HL-60 (cell line): ENCODE data around the gene SGPP2.

Experiments
- DNase-seq, 2 experiments: peaks; one replicate each; pipeline ENCODE4 v3.0.0-alpha.2; 2010 to 2020; ENCODE audit warnings: low read depth in 1 of 2, low spot score in 1 of 2
- H3K27ac ChIP-seq: fragments of 250-450 bp; sonication (Bioruptor Pico); replicated peaks from 2 replicates; pipeline ENCODE4 v1.5.1; 2020; ENCODE audit warnings: mild to moderate bottlenecking, moderate library complexity
- H3K27me3 ChIP-seq: fragments of 250-450 bp; sonication (Bioruptor Pico); 2 replicates; pipeline ENCODE4 v1.5.1; 2021; ENCODE audit warnings: mild to moderate bottlenecking, moderate library complexity; ENCODE audit not compliant: insufficient read depth, poor library complexity, severe bottlenecking
- H3K4me3 ChIP-seq: replicated peaks from 2 replicates; pipeline ENCODE4 v1.5.1; 2011; ENCODE audit warnings: mild to moderate bottlenecking, control low read depth, low read length; ENCODE audit not compliant: insufficient read depth
- GABPA ChIP-seq: IDR thresholded peaks from 2 replicates; pipeline ENCODE4 v1.6.1; 2012; ENCODE audit warnings: low read depth
- POLR2AphosphoS5 ChIP-seq: IDR thresholded peaks from 2 replicates; pipeline ENCODE4 v1.6.1; 2012; ENCODE audit warnings: low read depth
- SPI1 ChIP-seq: IDR thresholded peaks from 2 replicates; pipeline ENCODE4 v1.6.1; 2012; ENCODE audit warnings: low read depth, mild to moderate bottlenecking, borderline replicate concordance
- TF ChIP-seq, protein P1 (sequence below): IDR thresholded peaks from one replicate; pipeline ENCODE4 v1.5.1; 2011; ENCODE audit warnings: low read length, control low read depth, inconsistent platforms; ENCODE audit not compliant: insufficient read depth
- TF ChIP-seq, protein P2 (sequence below): IDR thresholded peaks from 2 replicates; pipeline ENCODE4 v1.6.1; 2012; ENCODE audit warnings: low read depth; ENCODE audit not compliant: insufficient replicate concordance

The SGPP2 gene

DNA sequence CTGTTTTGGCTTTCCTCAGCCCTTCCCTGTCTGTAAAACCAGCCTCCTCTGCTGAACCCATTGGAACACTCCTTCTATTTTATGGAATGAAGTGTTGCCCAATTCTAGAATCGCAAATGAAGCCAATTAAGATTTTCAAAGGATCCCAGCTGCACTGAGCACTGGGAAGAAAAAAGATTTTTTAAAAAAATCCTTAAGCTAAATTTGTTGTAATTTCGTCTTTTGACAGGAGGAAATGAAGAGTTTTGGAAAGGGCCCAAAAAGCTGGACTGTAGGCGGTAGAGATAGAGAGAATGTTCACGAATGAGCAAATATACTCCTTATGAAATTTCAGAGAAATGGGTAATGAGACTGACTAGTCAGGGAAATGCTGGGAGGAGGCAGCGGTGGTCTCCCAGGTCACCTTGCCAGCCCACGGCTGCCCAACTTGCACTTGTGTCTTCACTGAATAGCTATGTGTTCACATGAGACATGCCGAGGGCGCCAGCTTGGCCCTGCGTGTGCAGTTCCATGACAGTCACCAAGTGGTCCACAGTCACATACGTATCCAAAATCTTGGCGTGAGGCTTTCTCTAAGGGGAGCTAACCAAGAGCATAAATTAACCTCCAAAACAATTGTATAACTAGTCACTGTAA is 69.9 kb downstream of the SGPP2 start:
- DNase-seq: no peak
- TF ChIP-seq SPI1 (no peak), GABPA (no peak), POLR2AphosphoS5 (no peak)
- TF ChIP-seq, protein P1, sequence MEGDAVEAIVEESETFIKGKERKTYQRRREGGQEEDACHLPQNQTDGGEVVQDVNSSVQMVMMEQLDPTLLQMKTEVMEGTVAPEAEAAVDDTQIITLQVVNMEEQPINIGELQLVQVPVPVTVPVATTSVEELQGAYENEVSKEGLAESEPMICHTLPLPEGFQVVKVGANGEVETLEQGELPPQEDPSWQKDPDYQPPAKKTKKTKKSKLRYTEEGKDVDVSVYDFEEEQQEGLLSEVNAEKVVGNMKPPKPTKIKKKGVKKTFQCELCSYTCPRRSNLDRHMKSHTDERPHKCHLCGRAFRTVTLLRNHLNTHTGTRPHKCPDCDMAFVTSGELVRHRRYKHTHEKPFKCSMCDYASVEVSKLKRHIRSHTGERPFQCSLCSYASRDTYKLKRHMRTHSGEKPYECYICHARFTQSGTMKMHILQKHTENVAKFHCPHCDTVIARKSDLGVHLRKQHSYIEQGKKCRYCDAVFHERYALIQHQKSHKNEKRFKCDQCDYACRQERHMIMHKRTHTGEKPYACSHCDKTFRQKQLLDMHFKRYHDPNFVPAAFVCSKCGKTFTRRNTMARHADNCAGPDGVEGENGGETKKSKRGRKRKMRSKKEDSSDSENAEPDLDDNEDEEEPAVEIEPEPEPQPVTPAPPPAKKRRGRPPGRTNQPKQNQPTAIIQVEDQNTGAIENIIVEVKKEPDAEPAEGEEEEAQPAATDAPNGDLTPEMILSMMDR: no peak
- TF ChIP-seq, protein P2, sequence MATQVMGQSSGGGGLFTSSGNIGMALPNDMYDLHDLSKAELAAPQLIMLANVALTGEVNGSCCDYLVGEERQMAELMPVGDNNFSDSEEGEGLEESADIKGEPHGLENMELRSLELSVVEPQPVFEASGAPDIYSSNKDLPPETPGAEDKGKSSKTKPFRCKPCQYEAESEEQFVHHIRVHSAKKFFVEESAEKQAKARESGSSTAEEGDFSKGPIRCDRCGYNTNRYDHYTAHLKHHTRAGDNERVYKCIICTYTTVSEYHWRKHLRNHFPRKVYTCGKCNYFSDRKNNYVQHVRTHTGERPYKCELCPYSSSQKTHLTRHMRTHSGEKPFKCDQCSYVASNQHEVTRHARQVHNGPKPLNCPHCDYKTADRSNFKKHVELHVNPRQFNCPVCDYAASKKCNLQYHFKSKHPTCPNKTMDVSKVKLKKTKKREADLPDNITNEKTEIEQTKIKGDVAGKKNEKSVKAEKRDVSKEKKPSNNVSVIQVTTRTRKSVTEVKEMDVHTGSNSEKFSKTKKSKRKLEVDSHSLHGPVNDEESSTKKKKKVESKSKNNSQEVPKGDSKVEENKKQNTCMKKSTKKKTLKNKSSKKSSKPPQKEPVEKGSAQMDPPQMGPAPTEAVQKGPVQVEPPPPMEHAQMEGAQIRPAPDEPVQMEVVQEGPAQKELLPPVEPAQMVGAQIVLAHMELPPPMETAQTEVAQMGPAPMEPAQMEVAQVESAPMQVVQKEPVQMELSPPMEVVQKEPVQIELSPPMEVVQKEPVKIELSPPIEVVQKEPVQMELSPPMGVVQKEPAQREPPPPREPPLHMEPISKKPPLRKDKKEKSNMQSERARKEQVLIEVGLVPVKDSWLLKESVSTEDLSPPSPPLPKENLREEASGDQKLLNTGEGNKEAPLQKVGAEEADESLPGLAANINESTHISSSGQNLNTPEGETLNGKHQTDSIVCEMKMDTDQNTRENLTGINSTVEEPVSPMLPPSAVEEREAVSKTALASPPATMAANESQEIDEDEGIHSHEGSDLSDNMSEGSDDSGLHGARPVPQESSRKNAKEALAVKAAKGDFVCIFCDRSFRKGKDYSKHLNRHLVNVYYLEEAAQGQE: no peak
- no peak overlapping the region for H3K4me3 ChIP-seq
- H3K27ac ChIP-seq: no peak overlapping the region
- no peaks in the 10 kb centered on the region for H3K27me3 ChIP-seq

DNA sequence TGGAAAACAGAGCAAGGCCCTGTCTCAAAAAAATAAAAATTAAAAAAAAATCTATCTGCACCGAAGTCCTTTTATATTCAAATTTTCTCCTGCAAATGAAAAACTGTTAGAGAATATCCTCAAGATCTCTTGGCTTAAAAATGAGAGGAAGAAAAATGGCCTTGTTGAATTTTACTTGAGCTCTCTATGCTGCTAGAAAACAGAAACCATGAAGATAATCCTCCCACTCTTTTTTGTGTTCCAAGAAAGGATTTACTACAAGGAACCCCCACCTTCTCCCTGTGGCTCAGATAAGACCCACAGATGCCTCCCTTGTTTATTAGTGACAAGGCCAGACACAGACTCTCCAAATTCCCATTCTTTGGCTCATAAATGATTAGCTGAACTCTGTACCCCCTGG is 71.0 kb downstream of the SGPP2 start:
- Histone ChIP-seq H3K27me3 (no peaks in the 10 kb centered on the region), H3K4me3 (no peak overlapping the region), H3K27ac (no peak overlapping the region)
- DNase-seq: no peak
- no peak for TF ChIP-seq GABPA
- TF ChIP-seq, protein P1: no peak
- TF ChIP-seq, protein P2: no peak
- no peak for TF ChIP-seq SPI1
- TF ChIP-seq POLR2AphosphoS5: no peak

DNA sequence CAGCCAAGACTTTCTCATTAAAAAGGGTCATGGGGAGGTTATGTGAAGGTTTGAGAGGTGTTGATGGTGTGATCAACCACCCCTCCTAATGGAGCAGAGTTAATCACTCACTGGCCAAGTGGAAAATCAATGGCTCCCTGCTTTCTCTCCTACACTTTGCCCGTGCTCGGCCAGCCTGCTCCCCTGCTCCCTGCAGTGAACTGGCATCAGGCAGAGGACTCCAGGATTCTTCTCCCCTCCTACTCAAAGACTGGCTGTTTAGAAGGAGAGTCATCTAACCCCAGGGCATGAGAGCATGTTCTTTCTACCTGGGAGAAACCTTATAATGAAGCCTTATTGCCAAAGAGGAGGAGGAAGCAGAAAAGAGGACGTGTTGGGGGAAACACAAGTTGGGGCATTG is 74.9 kb downstream of the SGPP2 start:
- Histone ChIP-seq H3K27me3 (no peaks in the 10 kb centered on the region), H3K27ac (no peak overlapping the region), H3K4me3 (no peak overlapping the region)
- TF ChIP-seq SPI1 (no peak), GABPA (no peak), POLR2AphosphoS5 (no peak)
- TF ChIP-seq, protein P1: no peak
- TF ChIP-seq, protein P2: no peak
- DNase-seq: no peak
